Bronchus fibroblast of lung (primary cell): ENCODE data around the gene RAN. TPM values are rescaled to one million over a fixed set of nuclear protein-coding genes. Genes with fewer than 3 reads are reported as not detected.

Experiments
- total RNA-seq: library from RNA; depleted of rRNA; stranded (reverse); fragments of >200 nt; gene quantifications from 2 replicates; pipeline ENCODE4 v1.2.3, GENCODE V29; 2015

RAN gene
- 490 and 535 TPM in 2 replicates for total RNA-seq

GRCh38 chr12:130871286-130872178, at the start of gene RAN:
Gene RAN (plus strand): TSS chr12:130872066. CDS start chr12:130872594, 528 bp downstream.

DNA sequence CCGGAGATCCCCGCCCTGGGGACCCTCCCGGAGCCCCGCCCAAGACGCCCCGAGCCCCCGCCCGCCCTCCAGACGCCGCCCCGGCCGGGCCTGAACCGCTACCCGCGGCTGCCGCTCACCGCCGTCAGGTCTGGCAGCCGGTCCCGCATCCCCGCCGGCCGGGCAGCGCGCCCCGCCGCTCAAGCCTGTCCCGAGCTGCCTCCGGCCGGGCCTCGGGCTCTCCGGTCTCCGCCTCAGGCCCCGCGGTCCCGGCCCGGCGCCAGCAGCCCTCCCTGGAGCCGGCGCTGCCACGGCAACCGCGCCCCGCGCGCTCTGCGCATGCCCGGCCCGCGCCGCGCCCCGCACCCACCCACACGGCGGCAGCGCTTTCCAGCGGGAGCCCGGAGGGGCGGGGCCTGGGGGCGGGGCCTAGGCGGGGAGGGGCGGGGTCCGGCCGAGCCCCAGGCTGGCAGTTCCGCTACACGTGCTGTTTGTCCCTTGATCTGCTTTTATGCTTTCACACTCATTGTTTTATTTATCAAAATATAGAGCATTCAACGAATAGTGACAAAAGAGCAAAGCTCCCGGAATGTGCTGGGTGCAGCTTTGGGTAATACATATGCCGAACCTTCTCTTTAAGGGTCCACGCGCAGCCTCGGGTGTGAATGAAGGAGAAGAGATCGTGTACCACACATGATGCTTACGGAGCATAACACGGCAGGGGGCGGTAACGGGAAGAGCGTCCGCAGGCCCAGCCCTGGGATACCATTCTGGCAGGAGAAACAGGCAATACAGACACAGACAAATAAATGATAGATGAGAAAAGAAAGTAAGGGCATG, 32.7 kb upstream of the RAN start, which contains the start of gene STX2:
Gene STX2, minus strand, starts transcription at position 300 of the 819 bp plus-strand sequence. Its CDS starts 151 bp downstream, at position 149.

Other genes with a start within 250 kb of the RAN start
- gene RIMBP2, start 155.8 kb upstream of the RAN start, total RNA-seq: not detected in 2 replicates
- 23.3 and 33.3 TPM in 2 replicates for gene STX2, start 32.8 kb upstream of the RAN start, total RNA-seq
- gene ADGRD1, start 81.8 kb downstream of the RAN start, total RNA-seq: under 0.01 and 0.84 TPM in 2 replicates